Measurements from ENCODE around the gene IP6K1.
A peak's percentile ranks its signal among the peaks of the same experiment; 100 is the strongest.

IP6K1 gene

DNA sequence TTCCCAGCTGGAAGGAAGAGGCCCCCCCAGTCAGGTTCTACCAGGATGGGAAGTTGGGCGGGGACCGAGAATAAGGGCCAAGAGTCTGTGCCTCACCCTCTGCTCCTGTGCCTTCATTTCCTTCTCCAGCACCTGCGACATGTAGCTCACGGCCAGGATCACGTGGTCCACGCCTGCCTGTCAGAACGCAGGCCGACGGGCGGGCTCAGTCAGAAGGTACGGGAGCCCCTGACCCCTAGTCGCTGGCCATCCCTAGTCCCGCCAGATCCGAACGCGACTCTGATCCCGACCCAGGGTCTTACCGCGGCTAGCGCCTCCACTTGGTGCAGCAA is 63.1 kb downstream of the IP6K1 start:
- peak; percentile 62 for DNase-seq

- no peak for DNase-seq
Observed at GRCh38 chr3:49722896-49723295, 63.4 kb downstream of the IP6K1 start.

GRCh38 chr3:49721896-49722781 is 64.2 kb downstream of the IP6K1 start:
- no peak for DNase-seq

GRCh38 chr3:49721596-49721895 is 64.8 kb downstream of the IP6K1 start:
- no peak for DNase-seq

- no peak for DNase-seq
Observed at GRCh38 chr3:49720855-49721595, 65.3 kb downstream of the IP6K1 start.

- peak; percentile 96 for DNase-seq
Observed at GRCh38 chr3:49719214-49719884, 67.0 kb downstream of the IP6K1 start, which contains the start of gene AMIGO3. TSS of gene AMIGO3 (minus strand) at chr3:49719684. CDS start at chr3:49719465, 219 bp downstream.

DNA sequence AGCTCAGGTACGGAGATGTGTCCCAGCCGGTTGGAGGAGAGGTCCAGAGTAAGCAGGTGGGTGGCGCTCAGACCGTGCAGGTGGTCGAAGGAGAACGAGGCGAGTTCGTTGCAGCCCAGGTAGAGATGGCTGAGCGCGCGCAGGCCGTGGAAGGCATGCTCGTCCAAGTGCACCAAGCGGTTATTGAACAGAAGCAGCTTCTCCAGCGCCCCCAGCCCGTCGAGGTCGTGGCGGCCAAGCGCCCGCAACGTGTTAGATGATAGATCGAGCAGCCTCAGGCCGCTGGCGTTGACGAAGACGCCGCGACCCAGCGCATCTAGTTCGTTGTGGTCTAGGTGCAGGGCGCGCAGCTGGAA is 67.5 kb downstream of the IP6K1 start:
- peak; percentile 27 for DNase-seq

- DNase-seq = no peak
Observed at GRCh38 chr3:49717959-49718857, 68.1 kb downstream of the IP6K1 start.

DNA sequence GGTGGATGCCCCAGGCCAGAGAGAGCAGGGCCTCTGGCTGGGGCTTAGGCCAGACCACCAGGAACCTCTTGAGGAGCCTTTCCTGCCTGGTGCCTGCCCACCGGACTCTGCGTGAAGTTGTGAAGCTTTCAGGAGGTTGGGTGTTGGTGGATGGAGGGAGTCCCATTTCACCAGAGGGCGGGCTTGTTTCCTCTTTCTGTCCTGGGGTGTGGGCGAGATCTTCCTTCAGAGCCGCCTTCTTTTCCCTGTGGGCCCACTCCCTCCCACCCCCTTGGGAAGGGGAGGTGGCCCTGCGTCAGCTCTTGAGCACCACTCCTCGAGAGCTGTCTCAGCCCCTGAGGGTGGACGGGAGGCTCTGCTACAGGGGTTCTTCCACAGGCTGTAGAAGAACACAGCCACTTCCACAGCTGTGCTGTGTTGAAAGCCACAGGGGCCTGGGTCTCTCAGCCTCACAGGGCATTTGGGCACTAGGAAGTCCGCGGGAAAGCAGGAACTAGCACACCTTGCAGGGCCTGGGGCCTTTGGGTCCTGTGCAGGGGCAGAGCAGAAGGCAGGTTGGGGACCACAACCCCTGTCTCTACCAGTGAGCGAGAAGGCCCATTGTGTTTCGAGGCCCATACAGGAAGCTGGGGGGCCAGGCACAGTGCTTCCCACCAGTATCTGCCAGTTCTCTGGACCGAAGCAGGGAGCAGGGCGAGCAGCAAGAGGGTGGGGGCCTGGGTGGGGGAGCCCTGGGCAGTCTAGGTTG is 69.0 kb downstream of the IP6K1 start:
- DNase-seq = no peak

DNA sequence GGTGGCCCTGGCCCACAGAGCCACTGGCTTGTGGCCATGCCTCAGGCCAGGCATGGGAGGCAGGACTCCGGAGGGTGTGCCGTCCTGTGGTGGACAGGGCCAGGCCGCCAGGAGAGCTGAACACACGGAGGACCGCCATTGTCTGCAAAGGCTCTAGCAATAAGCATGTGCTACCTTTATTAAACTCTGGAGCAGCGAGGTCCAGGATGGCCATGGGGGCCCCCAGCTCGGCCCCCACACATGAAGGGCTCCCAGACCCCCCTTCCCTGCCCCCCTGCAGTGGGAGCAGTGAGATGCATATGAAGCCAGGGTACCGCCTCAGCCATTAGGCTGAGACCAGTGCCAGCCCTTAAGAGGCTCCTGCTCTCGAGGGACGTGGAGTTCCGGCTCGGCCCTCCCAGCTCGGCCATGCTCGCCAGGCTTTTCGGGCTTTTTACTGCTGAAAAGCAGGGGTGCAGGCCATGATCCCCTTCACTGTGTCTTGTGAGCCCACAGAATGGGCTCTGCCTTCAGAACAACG is 69.6 kb downstream of the IP6K1 start:
- DNase-seq = no peak

- DNase-seq = no peak
Observed at GRCh38 chr3:49716169-49716568, 70.2 kb downstream of the IP6K1 start.

DNA sequence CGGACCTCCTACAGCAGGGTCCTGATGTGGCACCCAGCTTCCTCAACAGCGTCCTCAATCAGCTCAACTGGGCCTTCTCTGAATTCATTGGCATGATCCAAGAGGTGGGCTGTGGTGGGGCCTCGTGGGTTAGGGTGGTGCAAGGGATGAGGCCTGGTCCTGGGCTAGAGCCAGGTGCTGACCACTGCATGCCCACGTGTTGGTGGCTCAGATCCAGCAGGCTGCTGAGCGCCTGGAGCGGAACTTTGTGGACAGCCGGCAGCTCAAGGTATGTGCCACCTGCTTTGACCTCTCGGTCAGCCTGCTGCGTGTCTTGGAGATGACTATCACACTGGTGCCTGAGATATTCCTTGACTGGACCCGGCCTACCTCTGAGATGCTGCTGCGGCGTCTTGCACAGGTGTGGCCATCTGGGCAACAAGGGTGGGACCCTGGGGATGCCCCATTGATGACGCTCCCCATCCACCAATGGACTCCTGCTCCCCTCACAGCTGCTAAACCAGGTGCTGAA is 70.7 kb downstream of the IP6K1 start:
- no peak for DNase-seq

- no peak for DNase-seq
Observed at GRCh38 chr3:49714728-49715550, 71.4 kb downstream of the IP6K1 start.

- no peak for DNase-seq
Observed at GRCh38 chr3:49713336-49714105, 72.8 kb downstream of the IP6K1 start.

DNA sequence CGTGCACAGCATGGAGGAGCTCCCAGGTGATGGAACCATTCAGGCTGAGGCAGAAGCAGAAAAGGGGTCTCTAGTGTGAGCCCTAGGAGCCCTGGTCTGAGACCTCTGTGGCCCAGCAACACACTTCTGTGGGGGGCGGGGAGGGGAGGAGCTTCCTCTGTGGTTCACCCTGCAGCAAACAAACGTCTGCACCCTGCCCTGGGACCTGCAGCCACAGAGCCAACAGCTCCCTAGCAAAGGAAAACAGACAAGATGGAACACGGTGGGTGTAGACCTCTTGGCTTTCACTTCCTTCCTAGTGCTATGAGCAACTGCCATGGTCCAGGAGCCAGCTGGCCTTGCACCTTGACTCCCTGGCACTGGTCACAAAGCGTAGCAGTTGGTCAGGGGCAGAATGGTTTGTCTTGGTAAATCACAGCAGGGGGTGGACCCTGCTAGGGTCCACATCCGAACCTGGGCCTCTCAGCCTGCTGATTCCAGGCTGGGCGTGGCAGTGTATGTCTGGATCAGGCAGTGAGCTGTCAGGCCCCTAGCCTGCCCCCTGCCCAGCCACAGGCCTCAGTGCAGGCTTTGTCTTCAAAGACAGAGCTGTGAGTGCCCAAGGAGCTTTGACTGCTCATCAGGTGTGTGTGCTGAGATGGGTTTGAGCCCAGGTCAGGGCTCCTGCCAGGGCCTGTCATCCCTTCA is 73.6 kb downstream of the IP6K1 start:
- DNase-seq = no peak

DNA sequence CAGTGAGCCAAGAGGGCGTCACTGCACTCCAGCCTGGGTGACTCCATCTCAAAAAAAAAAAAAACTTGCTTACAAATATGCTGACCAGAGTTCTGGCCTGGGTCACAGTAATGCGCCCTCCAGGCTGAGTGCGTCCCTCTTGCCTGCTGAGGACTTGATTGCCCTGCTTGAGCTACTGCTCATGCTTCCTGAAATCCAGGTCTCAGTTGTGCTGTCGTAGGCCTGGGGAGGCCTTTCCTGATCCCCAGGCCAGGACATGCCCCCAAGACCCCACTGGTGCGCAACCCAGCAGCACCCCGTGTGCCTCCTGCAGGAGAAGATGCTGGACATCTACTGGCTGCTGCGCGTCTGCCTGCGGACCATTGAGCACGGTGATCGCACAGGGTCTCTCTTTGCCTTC is 74.2 kb downstream of the IP6K1 start:
- no peak for DNase-seq

DNA sequence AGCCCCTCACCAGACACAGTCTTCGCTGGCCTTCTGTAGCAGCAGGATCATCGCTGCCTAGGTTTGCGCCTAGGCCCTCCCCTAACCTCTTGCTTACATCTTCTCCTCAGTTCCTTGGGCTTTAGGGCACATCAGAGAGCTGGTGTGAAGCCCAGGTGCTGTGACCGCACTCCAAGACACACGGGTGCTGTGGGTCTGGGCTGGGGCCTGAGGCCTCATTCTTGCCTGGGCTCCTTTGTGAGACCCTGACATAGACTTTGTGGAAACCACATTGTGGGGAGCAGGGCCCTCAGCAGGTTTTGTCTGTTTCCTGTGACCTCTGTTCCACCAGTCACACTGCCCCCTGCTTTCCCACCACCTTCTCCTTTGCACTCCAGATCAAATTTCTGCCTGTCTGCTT is 74.9 kb downstream of the IP6K1 start:
- DNase-seq = no peak

GRCh38 chr3:49709852-49710251 is 76.5 kb downstream of the IP6K1 start:
- no peak for DNase-seq

- DNase-seq = no peak
Observed at GRCh38 chr3:49707113-49707480, 79.2 kb downstream of the IP6K1 start.
